ENCODE results near the gene BAZ2B. TPM values are rescaled to one million over a fixed set of nuclear protein-coding genes. Genes with fewer than 3 reads are reported as not detected.

The BAZ2B gene
- total and polyA plus RNA-seq, 2 experiments from 2014 or later: 51.7 to 62.9 TPM

DNA sequence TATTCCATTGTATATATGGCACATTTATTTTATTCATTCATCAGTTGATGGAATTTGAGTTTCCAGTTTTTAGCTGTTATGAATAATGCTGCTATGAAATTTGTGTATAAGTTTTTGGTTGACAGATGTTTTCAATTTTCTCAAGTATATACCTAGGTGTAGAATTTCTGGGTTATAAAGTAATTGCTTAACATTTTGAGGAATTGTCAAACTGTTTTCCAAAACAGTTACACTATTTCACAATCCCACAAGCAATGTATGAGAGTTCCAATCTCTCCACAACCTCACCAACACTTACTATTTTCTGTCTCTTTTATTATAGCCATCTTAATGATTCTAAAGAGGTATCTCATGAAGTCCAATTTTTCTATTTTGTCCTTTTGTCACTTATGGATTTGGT is 317.4 kb downstream of the BAZ2B start (continued):
- TF ChIP-seq, protein P1, sequence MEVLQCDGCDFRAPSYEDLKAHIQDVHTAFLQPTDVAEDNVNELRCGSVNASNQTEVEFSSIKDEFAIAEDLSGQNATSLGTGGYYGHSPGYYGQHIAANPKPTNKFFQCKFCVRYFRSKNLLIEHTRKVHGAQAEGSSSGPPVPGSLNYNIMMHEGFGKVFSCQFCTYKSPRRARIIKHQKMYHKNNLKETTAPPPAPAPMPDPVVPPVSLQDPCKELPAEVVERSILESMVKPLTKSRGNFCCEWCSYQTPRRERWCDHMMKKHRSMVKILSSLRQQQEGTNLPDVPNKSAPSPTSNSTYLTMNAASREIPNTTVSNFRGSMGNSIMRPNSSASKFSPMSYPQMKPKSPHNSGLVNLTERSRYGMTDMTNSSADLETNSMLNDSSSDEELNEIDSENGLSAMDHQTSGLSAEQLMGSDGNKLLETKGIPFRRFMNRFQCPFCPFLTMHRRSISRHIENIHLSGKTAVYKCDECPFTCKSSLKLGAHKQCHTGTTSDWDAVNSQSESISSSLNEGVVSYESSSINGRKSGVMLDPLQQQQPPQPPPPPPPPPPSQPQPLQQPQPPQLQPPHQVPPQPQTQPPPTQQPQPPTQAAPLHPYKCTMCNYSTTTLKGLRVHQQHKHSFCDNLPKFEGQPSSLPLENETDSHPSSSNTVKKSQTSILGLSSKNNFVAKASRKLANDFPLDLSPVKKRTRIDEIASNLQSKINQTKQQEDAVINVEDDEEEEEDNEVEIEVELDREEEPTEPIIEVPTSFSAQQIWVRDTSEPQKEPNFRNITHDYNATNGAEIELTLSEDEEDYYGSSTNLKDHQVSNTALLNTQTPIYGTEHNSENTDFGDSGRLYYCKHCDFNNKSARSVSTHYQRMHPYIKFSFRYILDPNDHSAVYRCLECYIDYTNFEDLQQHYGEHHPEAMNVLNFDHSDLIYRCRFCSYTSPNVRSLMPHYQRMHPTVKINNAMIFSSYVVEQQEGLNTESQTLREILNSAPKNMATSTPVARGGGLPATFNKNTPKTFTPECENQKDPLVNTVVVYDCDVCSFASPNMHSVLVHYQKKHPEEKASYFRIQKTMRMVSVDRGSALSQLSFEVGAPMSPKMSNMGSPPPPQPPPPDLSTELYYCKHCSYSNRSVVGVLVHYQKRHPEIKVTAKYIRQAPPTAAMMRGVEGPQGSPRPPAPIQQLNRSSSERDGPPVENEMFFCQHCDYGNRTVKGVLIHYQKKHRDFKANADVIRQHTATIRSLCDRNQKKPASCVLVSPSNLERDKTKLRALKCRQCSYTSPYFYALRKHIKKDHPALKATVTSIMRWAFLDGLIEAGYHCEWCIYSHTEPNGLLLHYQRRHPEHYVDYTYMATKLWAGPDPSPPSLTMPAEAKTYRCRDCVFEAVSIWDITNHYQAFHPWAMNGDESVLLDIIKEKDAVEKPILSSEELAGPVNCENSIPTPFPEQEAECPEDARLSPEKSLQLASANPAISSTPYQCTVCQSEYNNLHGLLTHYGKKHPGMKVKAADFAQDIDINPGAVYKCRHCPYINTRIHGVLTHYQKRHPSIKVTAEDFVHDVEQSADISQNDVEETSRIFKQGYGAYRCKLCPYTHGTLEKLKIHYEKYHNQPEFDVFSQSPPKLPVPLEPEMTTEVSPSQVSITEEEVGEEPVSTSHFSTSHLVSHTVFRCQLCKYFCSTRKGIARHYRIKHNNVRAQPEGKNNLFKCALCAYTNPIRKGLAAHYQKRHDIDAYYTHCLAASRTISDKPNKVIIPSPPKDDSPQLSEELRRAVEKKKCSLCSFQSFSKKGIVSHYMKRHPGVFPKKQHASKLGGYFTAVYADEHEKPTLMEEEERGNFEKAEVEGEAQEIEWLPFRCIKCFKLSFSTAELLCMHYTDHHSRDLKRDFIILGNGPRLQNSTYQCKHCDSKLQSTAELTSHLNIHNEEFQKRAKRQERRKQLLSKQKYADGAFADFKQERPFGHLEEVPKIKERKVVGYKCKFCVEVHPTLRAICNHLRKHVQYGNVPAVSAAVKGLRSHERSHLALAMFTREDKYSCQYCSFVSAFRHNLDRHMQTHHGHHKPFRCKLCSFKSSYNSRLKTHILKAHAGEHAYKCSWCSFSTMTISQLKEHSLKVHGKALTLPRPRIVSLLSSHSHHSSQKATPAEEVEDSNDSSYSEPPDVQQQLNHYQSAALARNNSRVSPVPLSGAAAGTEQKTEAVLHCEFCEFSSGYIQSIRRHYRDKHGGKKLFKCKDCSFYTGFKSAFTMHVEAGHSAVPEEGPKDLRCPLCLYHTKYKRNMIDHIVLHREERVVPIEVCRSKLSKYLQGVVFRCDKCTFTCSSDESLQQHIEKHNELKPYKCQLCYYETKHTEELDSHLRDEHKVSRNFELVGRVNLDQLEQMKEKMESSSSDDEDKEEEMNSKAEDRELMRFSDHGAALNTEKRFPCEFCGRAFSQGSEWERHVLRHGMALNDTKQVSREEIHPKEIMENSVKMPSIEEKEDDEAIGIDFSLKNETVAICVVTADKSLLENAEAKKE (CRISPR knock-in tag; IDR thresholded peaks at IDR 0.05): no peak
- TF ChIP-seq ZNF331 (CRISPR knock-in tag; IDR thresholded peaks at IDR 0.05; ENCODE audit: low read depth): no peak
- TF ChIP-seq ZNF114 (CRISPR knock-in tag; IDR thresholded peaks at IDR 0.05): no peak
- TF ChIP-seq NANOG (IDR thresholded peaks at IDR 0.05; ENCODE audit: borderline replicate concordance): no peak
- TF ChIP-seq EZH2phosphoT487 (IDR thresholded peaks at IDR 0.05; ENCODE audit: unreplicated experiment): no peak
- TF ChIP-seq JUNB (IDR thresholded peaks at IDR 0.05; ENCODE audit: unreplicated experiment): no peak
- TF ChIP-seq, protein P2, sequence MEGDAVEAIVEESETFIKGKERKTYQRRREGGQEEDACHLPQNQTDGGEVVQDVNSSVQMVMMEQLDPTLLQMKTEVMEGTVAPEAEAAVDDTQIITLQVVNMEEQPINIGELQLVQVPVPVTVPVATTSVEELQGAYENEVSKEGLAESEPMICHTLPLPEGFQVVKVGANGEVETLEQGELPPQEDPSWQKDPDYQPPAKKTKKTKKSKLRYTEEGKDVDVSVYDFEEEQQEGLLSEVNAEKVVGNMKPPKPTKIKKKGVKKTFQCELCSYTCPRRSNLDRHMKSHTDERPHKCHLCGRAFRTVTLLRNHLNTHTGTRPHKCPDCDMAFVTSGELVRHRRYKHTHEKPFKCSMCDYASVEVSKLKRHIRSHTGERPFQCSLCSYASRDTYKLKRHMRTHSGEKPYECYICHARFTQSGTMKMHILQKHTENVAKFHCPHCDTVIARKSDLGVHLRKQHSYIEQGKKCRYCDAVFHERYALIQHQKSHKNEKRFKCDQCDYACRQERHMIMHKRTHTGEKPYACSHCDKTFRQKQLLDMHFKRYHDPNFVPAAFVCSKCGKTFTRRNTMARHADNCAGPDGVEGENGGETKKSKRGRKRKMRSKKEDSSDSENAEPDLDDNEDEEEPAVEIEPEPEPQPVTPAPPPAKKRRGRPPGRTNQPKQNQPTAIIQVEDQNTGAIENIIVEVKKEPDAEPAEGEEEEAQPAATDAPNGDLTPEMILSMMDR (conservative IDR thresholded peaks at IDR 0.05; ENCODE audit: low read depth in 2 of 2): no peak
- TF ChIP-seq POLR2AphosphoS5 (IDR thresholded peaks at IDR 0.05; ENCODE audit: low read depth): no peak
- TF ChIP-seq STAT1 (IDR thresholded peaks at IDR 0.05; ENCODE audit: unreplicated experiment): no peak

Data from GM23338 (cell line).